SK-N-SH (cell line): Measurements from ENCODE around the gene NDUFS2.

ENCODE experiments used
- EP300 ChIP-seq, 2 experiments: IDR thresholded peaks; 2 replicates each; pipeline versions ENCODE4 v1.4.0 to v1.6.1; 2012; ENCODE audit warnings: borderline replicate concordance in 1 of 2, low read depth in 1 of 2, low read length in 1 of 2
- MXI1 ChIP-seq: IDR thresholded peaks from 2 replicates; pipeline ENCODE4 v1.6.1; 2012; ENCODE audit warnings: mild to moderate bottlenecking, low read depth, low read length, improper control_type of control experiment
- POLR2AphosphoS5 ChIP-seq: IDR thresholded peaks from 2 replicates; pipeline ENCODE4 v1.6.1; 2012; ENCODE audit warnings: low read depth, low read length
- RCOR1 ChIP-seq: fragments of 150-350 bp; IDR thresholded peaks from 2 replicates; pipeline ENCODE4 v1.6.1; 2017; ENCODE audit warnings: antibody characterized with exemption, low read length
- REST ChIP-seq: IDR thresholded peaks from 2 replicates; pipeline ENCODE4 v1.6.1; 2012; ENCODE audit warnings: mild to moderate bottlenecking, low read depth, low read length, moderate library complexity
- RFX5 ChIP-seq: IDR thresholded peaks from 2 replicates; pipeline ENCODE4 v1.6.1; 2012; ENCODE audit warnings: mild to moderate bottlenecking, improper control_type of control experiment, low read length
- TAF1 ChIP-seq: IDR thresholded peaks from 2 replicates; pipeline ENCODE4 v1.6.1; 2012; ENCODE audit warnings: low read depth, mild to moderate bottlenecking, low read length, moderate library complexity, borderline replicate concordance

- TF ChIP-seq POLR2AphosphoS5 (no peak), TAF1 (no peak), EP300 (IDR thresholded peaks at IDR 0.05; ENCODE audit: borderline replicate concordance in 1 of 2, low read depth in 1 of 2, low read length in 1 of 2) (no peak), REST (no peak), RCOR1 (no peak), RFX5 (no peak), MXI1 (no peak)
These were observed 21.9 kb downstream of the NDUFS2 start for GRCh38 chr1:161223805-161224694.
